Keratinocyte (primary cell): ENCODE data around the gene TNPO1. TPM values are rescaled to one million over a fixed set of nuclear protein-coding genes. Genes with fewer than 3 reads are reported as not detected.

Experiments
- DNase-seq: peaks from one replicate; pipeline ENCODE4 v3.0.0-alpha.2; 2011; ENCODE audit warnings: low read depth, missing footprints, low spot score
- FAIRE-seq: peaks from 2 replicates; lab custom pipeline; 2011; peaks lifted over from hg19 to GRCh38; lab: Jason Lieb, UNC
- H2AFZ ChIP-seq: 2 replicates; pipeline ENCODE4 v1.6.0; 2012; ENCODE audit warnings: low read length, control low read depth, inconsistent platforms; ENCODE audit not compliant: control insufficient read depth
- H3K27ac ChIP-seq: 2 replicates; pipeline ENCODE4 v1.5.1; 2011; ENCODE audit warnings: low read length; ENCODE audit not compliant: control insufficient read depth, insufficient read depth
- H3K27me3 ChIP-seq: 3 replicates; pipeline ENCODE4 v1.6.0; 2011; ENCODE audit warnings: low read length; ENCODE audit not compliant: control insufficient read depth, insufficient read depth; ENCODE audit errors: extremely low read depth
- H3K36me3 ChIP-seq, 2 experiments: 2 replicates in 1 of 2; 3 replicates in 1 of 2; pipeline ENCODE4 v1.5.1; 2011; ENCODE audit warnings: low read length in 2 of 2, mild to moderate bottlenecking in 1 of 2; ENCODE audit not compliant: control insufficient read depth in 2 of 2, insufficient read depth in 2 of 2; ENCODE audit errors: extremely low read depth in 1 of 2
- H3K4me1 ChIP-seq: 3 replicates; pipeline ENCODE4 v1.5.1; 2011; ENCODE audit warnings: low read length; ENCODE audit not compliant: control insufficient read depth, insufficient read depth; ENCODE audit errors: extremely low read depth
- H3K4me2 ChIP-seq: 3 replicates; pipeline ENCODE4 v1.6.0; 2011; ENCODE audit warnings: low read depth, low read length; ENCODE audit not compliant: control insufficient read depth, insufficient read depth; ENCODE audit errors: extremely low read depth
- H3K4me3 ChIP-seq, 3 experiments: fragments of 200-600 bp in 1 of 3; sonication (generic) in 1 of 3; 2 replicates in 2 of 3; 3 replicates in 1 of 3; pipeline ENCODE4 v1.5.1; 2011 to 2016; ENCODE audit warnings: low read length in 3 of 3, mild to moderate bottlenecking in 3 of 3, control low read depth in 2 of 3, inconsistent platforms in 1 of 3, low read depth in 1 of 3, mixed read lengths in 1 of 3, mixed run types in 1 of 3, moderate library complexity in 1 of 3; ENCODE audit not compliant: control insufficient read depth in 2 of 3, insufficient read depth in 2 of 3; ENCODE audit errors: extremely low read depth in 1 of 3
- H3K79me2 ChIP-seq: 2 replicates; pipeline ENCODE4 v1.6.0; 2012; ENCODE audit warnings: low read length; ENCODE audit not compliant: control insufficient read depth, insufficient read depth
- H3K9ac ChIP-seq: 3 replicates; pipeline ENCODE4 v1.6.0; 2011; ENCODE audit warnings: low read length; ENCODE audit not compliant: control insufficient read depth, insufficient read depth; ENCODE audit errors: extremely low read depth
- H3K9me1 ChIP-seq: 3 replicates; pipeline ENCODE4 v1.6.0; 2011; ENCODE audit warnings: low read length; ENCODE audit not compliant: control insufficient read depth, insufficient read depth; ENCODE audit errors: extremely low read depth
- H3K9me3 ChIP-seq: 2 replicates; pipeline ENCODE4 v1.5.1; 2012; ENCODE audit warnings: low read depth, low read length; ENCODE audit not compliant: control insufficient read depth
- H4K20me1 ChIP-seq: 3 replicates; pipeline ENCODE4 v1.6.0; 2011; ENCODE audit warnings: low read length; ENCODE audit not compliant: control insufficient read depth, insufficient read depth; ENCODE audit errors: extremely low read depth
- CTCF ChIP-seq, 3 experiments: IDR thresholded peaks in 1 of 3; conservative IDR thresholded peaks in 1 of 3; optimal IDR thresholded peaks in 1 of 3; 2 replicates in 2 of 3; 3 replicates in 1 of 3; pipeline versions ENCODE3 to v1.5.1; 2011; ENCODE audit warnings: low read length in 3 of 3, mild to moderate bottlenecking in 3 of 3, moderate library complexity in 2 of 3, control low read depth in 1 of 3, inconsistent platforms in 1 of 3; ENCODE audit not compliant: insufficient read depth in 2 of 3; ENCODE audit errors: extremely low read depth in 1 of 3
- EZH2 ChIP-seq: IDR thresholded peaks from one replicate; pipeline ENCODE4 v1.6.1; 2012; ENCODE audit warnings: inconsistent platforms, mild to moderate bottlenecking, low read length, moderate library complexity
- dilution Hi-C: fragments of 300-500 bp; cut with MboI; formaldehyde crosslinking; loops from one replicate; pipeline ENCODE4 v1.7.0; 2020; ENCODE audit warnings: low sequenced_read_pairs; ENCODE audit not compliant: extremely low pct_ligation_motif_present
- polyA plus RNA-seq, 5 experiments: library from polyadenylated mRNA; depleted of rRNA in 3 of 5; stranded (reverse) in 3 of 5; stranded (forward) in 1 of 5; unstranded in 1 of 5; fragments of >200 nt; gene quantifications; 1 replicate in 1 of 5; 2 replicates in 3 of 5; 3 replicates in 1 of 5; pipeline versions ENCODE4 v1.2.1 to v1.2.3, GENCODE V29; 2011 to 2012; ENCODE audit warnings: missing spikeins in 2 of 5, low read depth in 1 of 5, low replicate concordance in 1 of 5

Gene TNPO1
- polyA plus RNA-seq, 1 donor (not counting 4 experiments of a cell fraction or from before 2014, with no cell fraction given), result 123 TPM

DNA sequence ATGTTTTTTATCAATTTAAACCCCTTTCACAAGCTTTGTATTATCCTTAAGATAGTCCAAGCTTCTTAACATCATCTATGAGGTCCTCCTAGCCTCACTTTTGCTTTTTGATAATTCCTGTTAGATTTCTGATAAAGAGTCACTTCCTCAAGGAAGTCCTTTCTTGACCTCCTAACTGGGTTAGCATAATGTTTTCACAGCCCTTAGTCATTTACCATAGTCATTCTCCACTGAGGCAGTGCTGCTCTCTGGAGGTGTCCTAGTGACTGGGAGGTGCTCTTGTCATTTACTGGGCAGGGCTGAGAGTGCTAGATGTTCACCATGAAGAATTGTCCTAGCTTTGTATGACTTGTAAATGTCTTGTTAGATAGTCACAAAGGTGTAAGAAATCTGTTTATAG is 26.4 kb downstream of the TNPO1 start:
- peak in 2 of 3 experiments; percentile 18 to 56 for TF ChIP-seq CTCF (optimal IDR thresholded peaks at IDR 0.05 in 1 of 3, IDR thresholded peaks at IDR 0.05 in 1 of 3, conservative IDR thresholded peaks at IDR 0.05 in 1 of 3; ENCODE audit: extremely low read depth in 1 of 3, insufficient read depth in 2 of 3, low read length in 3 of 3)
- TF ChIP-seq EZH2, result no peak
- Histone ChIP-seq H3K4me3 (no peak overlapping the region), H3K9ac (no peak overlapping the region), H3K27me3 (no peaks in the 10 kb centered on the region), H3K9me3 (no peaks in the 10 kb centered on the region), H3K4me1 (peaks cover 11% of the 10 kb centered on the region), H3K4me2 (no peak overlapping the region), H3K79me2 (peaks cover 37% of the 10 kb centered on the region), H3K27ac (no peak overlapping the region), H3K36me3 (no peaks in the 10 kb centered on the region), H4K20me1 (no peaks in the 10 kb centered on the region), H3K9me1 (no peaks in the 10 kb centered on the region), H2AFZ (no peak overlapping the region)
- FAIRE-seq, result peak; percentile 46
- DNase-seq, result no peak
- dilution Hi-C loops, result no loop called here

DNA sequence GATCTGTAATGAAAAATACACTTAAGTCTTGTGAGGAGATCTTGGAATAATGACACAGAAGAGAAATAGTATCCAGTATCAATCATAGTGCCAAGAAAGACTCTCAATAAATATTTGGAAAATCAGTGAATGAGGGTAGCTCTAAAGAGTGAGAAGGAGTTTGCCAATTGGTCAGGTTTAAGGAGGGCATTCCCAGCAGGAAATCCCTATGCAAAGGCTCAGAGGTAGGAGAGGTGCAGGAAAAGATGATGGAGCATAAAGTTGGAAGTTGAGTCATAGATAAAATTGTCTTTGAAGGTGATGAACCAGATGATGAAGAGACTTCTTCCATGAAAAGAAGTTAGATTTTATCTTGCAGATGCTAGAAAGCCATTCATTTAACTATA is 27.8 kb downstream of the TNPO1 start:
- no peaks in the 10 kb centered on the region for H3K9me1 ChIP-seq
- H3K4me2 ChIP-seq, result no peak overlapping the region
- H3K4me3 ChIP-seq, result no peak overlapping the region
- H2AFZ ChIP-seq, result no peak overlapping the region
- no peaks in the 10 kb centered on the region for H3K9me3 ChIP-seq
- DNase-seq (no peak), FAIRE-seq (no peak)
- no peak for TF ChIP-seq CTCF (optimal IDR thresholded peaks at IDR 0.05 in 1 of 3, IDR thresholded peaks at IDR 0.05 in 1 of 3, conservative IDR thresholded peaks at IDR 0.05 in 1 of 3; ENCODE audit: extremely low read depth in 1 of 3, insufficient read depth in 2 of 3, low read length in 3 of 3)
- no peak for TF ChIP-seq EZH2
- dilution Hi-C loops, result no loop called here
- H3K4me1 ChIP-seq, result peaks cover 11% of the 10 kb centered on the region
- peaks cover 47% of the 10 kb centered on the region for H3K79me2 ChIP-seq
- no peak overlapping the region for H3K27ac ChIP-seq
- no peak overlapping the region for H3K9ac ChIP-seq
- H4K20me1 ChIP-seq, result no peaks in the 10 kb centered on the region
- H3K36me3 ChIP-seq, result no peaks in the 10 kb centered on the region
- no peaks in the 10 kb centered on the region for H3K27me3 ChIP-seq
